ENCODE data around the gene CBFA2T2. TPM values are rescaled to one million over a fixed set of nuclear protein-coding genes. Genes with fewer than 3 reads are reported as not detected.
A peak's percentile ranks its signal among the peaks of the same experiment; 100 is the strongest.
"Not testable (repeated sequence)": the region's sequence is repeated elsewhere in the genome, so short reads cannot be mapped to it uniquely, and the experiment has no call there.

Gene CBFA2T2
- total and polyA plus RNA-seq, 2 donors from 2014 or later = 5.5 to 17.3 TPM

DNA sequence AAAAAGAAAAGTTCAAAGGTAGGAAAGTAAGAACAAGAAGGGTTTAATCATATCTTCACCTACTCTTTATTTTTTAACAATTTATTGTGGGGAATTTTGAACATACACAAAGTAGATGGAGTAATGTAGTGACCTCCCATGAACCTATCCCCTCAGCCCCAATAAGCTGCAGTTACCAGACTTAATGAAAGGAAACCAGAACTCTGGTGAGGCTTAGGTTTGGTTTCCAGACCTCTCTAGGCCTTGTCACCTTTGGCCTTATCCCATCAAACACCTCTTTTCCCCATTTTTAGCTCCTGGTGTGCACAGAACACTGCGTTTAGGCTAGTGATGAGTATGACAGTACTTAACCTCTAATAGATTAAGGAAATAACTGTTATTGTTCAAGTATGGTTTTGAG is 42.0 kb downstream of the CBFA2T2 start:
- TF ChIP-seq CTCF (IDR thresholded peaks at IDR 0.05; ENCODE audit: borderline replicate concordance, extremely low read depth, insufficient read depth) = no peak
- H3K4me3 ChIP-seq (ENCODE audit: low read length in 3 of 3) = no peak overlapping the region
- no peaks in the 10 kb centered on the region for H3K9me3 ChIP-seq (ENCODE audit: control insufficient read depth in 2 of 3, insufficient read depth in 1 of 3, low read length in 3 of 3)
- intact Hi-C loops (cut with DNase I) = no loop called here
- H3K9ac ChIP-seq (ENCODE audit: low read length in 3 of 3) = no peak overlapping the region
- no peaks in the 10 kb centered on the region for H3K36me3 ChIP-seq (ENCODE audit: control insufficient read depth in 2 of 3, insufficient read depth in 3 of 3, low read length in 3 of 3)
- no peaks in the 10 kb centered on the region for H3K27me3 ChIP-seq (ENCODE audit: control insufficient read depth, insufficient read depth, low read length)
- H3K4me1 ChIP-seq (ENCODE audit: control insufficient read depth in 2 of 3, insufficient read depth in 2 of 3, low read depth in 1 of 3, low read length in 3 of 3) = peaks cover 7 to 16% (median 12%) of the 10 kb centered on the region in 3 donors
- DNase-seq (peak in 2 of 5 donors; percentile 29 to 72), FAIRE-seq (no peak)
- H3K27ac ChIP-seq (ENCODE audit: low read depth in 2 of 2, low read length in 2 of 2) = no peak overlapping the region

DNA sequence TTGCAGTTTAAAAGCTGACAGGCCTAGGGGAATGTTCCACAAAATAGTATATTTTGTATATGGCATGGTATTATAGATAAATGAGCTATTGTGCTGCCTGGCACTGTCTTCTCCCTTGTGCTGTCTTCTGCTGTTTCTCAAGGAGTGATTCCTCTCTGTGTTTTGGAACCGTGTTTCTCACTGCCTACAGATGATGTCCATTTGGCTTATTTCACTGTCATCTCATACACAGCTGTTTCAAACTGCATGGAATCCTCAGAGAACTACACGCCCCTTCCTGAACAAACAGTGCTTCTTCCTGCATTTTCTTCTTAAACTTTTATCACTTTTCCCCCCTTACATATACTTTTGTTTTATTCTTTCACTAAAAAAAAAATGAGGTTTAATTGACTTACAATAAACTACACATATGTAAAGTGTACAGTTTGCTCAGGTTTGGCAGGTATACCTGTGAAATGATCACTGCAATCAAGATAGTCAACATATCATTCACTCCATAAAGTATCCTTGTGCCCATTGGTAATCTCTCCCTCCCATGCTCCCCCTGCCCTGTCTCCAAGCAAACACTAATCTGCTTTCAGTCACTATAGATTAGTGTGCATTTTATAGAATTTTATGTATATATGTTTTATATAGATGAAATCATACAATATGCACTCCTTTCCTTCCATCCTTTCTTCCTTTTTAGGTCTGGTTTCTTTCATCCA is 43.0 kb downstream of the CBFA2T2 start:
- no peak for FAIRE-seq
- peaks cover 7 to 16% (median 12%) of the 10 kb centered on the region in 3 donors for H3K4me1 ChIP-seq (ENCODE audit: control insufficient read depth in 2 of 3, insufficient read depth in 2 of 3, low read depth in 1 of 3, low read length in 3 of 3)
- peak in 2 of 5 donors; percentile 60 to 84 for DNase-seq
- H3K4me3 ChIP-seq (ENCODE audit: low read length in 3 of 3) = no peak overlapping the region
- no peak for TF ChIP-seq CTCF (IDR thresholded peaks at IDR 0.05; ENCODE audit: borderline replicate concordance, extremely low read depth, insufficient read depth)
- no peaks in the 10 kb centered on the region for H3K36me3 ChIP-seq (ENCODE audit: control insufficient read depth in 2 of 3, insufficient read depth in 3 of 3, low read length in 3 of 3)
- H3K9ac ChIP-seq (ENCODE audit: low read length in 3 of 3) = no peak overlapping the region
- H3K27ac ChIP-seq (ENCODE audit: low read depth in 2 of 2, low read length in 2 of 2) = no peak overlapping the region
- intact Hi-C loops (cut with DNase I) = no loop called here
- no peaks in the 10 kb centered on the region for H3K9me3 ChIP-seq (ENCODE audit: control insufficient read depth in 2 of 3, insufficient read depth in 1 of 3, low read length in 3 of 3)
- no peaks in the 10 kb centered on the region for H3K27me3 ChIP-seq (ENCODE audit: control insufficient read depth, insufficient read depth, low read length)

GRCh38 chr20:33535717-33536116 is 45.8 kb downstream of the CBFA2T2 start:
- intact Hi-C loops (cut with DNase I); DNase-seq: not testable (repeated sequence)
- H3K4me1 ChIP-seq (ENCODE audit: control insufficient read depth in 2 of 3, insufficient read depth in 2 of 3, low read depth in 1 of 3, low read length in 3 of 3) = peaks cover 7 to 22% (median 16%) of the 10 kb centered on the region in 3 donors

GRCh38 chr20:33537608-33538007 is 47.7 kb downstream of the CBFA2T2 start:
- Histone ChIP-seq H3K27me3 (ENCODE audit: control insufficient read depth, insufficient read depth, low read length) (no peaks in the 10 kb centered on the region), H3K27ac (ENCODE audit: low read depth in 2 of 2, low read length in 2 of 2) (no peak overlapping the region), H3K9me3 (ENCODE audit: control insufficient read depth in 2 of 3, insufficient read depth in 1 of 3, low read length in 3 of 3) (no peaks in the 10 kb centered on the region), H3K4me1 (ENCODE audit: control insufficient read depth in 2 of 3, insufficient read depth in 2 of 3, low read depth in 1 of 3, low read length in 3 of 3) (peaks cover 2 to 11% (median 4%) of the 10 kb centered on the region in 3 donors), H3K4me3 (ENCODE audit: low read length in 3 of 3) (no peak overlapping the region), H3K36me3 (ENCODE audit: control insufficient read depth in 2 of 3, insufficient read depth in 3 of 3, low read length in 3 of 3) (no peaks in the 10 kb centered on the region), H3K9ac (ENCODE audit: low read length in 3 of 3) (no peak overlapping the region)
- TF ChIP-seq CTCF (IDR thresholded peaks at IDR 0.05; ENCODE audit: borderline replicate concordance, extremely low read depth, insufficient read depth) = no peak
- intact Hi-C loops (cut with DNase I) = no loop called here
- FAIRE-seq (no peak), DNase-seq (no peak)

More at GRCh38 chr20:33535717-33536116, 45.8 kb downstream of the CBFA2T2 start:
- not testable (repeated sequence) for H3K36me3 ChIP-seq (ENCODE audit: control insufficient read depth in 2 of 3, insufficient read depth in 3 of 3, low read length in 3 of 3); H3K27me3 ChIP-seq (ENCODE audit: control insufficient read depth, insufficient read depth, low read length); H3K4me3 ChIP-seq (ENCODE audit: low read length in 3 of 3); FAIRE-seq; H3K9me3 ChIP-seq (ENCODE audit: control insufficient read depth in 2 of 3, insufficient read depth in 1 of 3, low read length in 3 of 3); H3K27ac ChIP-seq (ENCODE audit: low read depth in 2 of 2, low read length in 2 of 2); H3K9ac ChIP-seq (ENCODE audit: low read length in 3 of 3)

Measured in kidney (tissue), 14 donors.